Panc1 (cell line): ENCODE data around the gene TM4SF4. TPM values are rescaled to one million over a fixed set of nuclear protein-coding genes. Genes with fewer than 3 reads are reported as not detected.
A peak's percentile ranks its signal among the peaks of the same experiment; 100 is the strongest.

Experiments used
- ATAC-seq: fragments of 200-7000 bp; cut with Tn5 transposase; 2 replicates; pipeline ENCODE4 v1.9.1; 2020; ENCODE audit warnings: mild to moderate bottlenecking, moderate library complexity
- BruUV-seq: library from RNA; stranded (reverse); fragments of 400-500 nt; replicated peaks from 2 replicates; lab custom pipeline; 2021; lab: Mats Ljungman, UMichigan
- CTCF ChIA-PET: fragments of 300-600 bp; sonication (Branson Sonifier 250); formaldehyde crosslinking; loops from one replicate; lab custom pipeline; 2022; ENCODE audit warnings: antibody characterized with exemption; lab: Charles Lee
- POLR2A ChIA-PET: fragments of 300-600 bp; sonication (Branson Sonifier 250); formaldehyde crosslinking; loops from one replicate; lab custom pipeline; 2022; ENCODE audit warnings: antibody characterized with exemption; lab: Charles Lee
- DNase-seq: peaks from one replicate; pipeline ENCODE4 v3.0.0-alpha.2; 2010; ENCODE audit warnings: low read depth, low spot score
- H3K27ac ChIP-seq: 2 replicates; pipeline ENCODE4 v1.5.1; 2011; ENCODE audit warnings: mild to moderate bottlenecking, low read length, inconsistent platforms
- H3K27me3 ChIP-seq: fragments of 200-500 bp; sonication (Bioruptor generic); 2 replicates; pipeline ENCODE4 v1.6.0; 2014; ENCODE audit warnings: low read length, inconsistent platforms; ENCODE audit not compliant: control insufficient read depth, insufficient read depth
- H3K36me3 ChIP-seq: fragments of 200-500 bp; sonication (Bioruptor generic); 2 replicates; pipeline ENCODE4 v1.5.1; 2014; ENCODE audit warnings: inconsistent platforms, mild to moderate bottlenecking, low read length, moderate library complexity; ENCODE audit not compliant: control insufficient read depth, insufficient read depth
- H3K4me1 ChIP-seq: 2 replicates; pipeline ENCODE4 v1.5.1; 2011; ENCODE audit warnings: inconsistent platforms, mild to moderate bottlenecking, low read length, moderate library complexity; ENCODE audit not compliant: control insufficient read depth, insufficient read depth
- H3K4me3 ChIP-seq, 2 experiments: 2 replicates each; pipeline ENCODE4 v1.5.1; 2011 to 2012; ENCODE audit warnings: low read depth in 2 of 2, low read length in 2 of 2, mild to moderate bottlenecking in 2 of 2, inconsistent platforms in 1 of 2, moderate library complexity in 1 of 2
- H3K9me3 ChIP-seq: fragments of 200-500 bp; sonication (Bioruptor generic); 2 replicates; pipeline ENCODE4 v1.5.1; 2014; ENCODE audit warnings: low read depth, mild to moderate bottlenecking, inconsistent platforms, low read length, moderate library complexity; ENCODE audit not compliant: control insufficient read depth, insufficient read depth
- POLR2AphosphoS5 ChIP-seq: IDR thresholded peaks from 2 replicates; pipeline ENCODE4 v1.6.1; 2012; ENCODE audit warnings: mild to moderate bottlenecking, low read depth, low read length, moderate library complexity
- SIN3A ChIP-seq: IDR thresholded peaks from 2 replicates; pipeline ENCODE4 v1.6.1; 2012; ENCODE audit warnings: low read depth, mild to moderate bottlenecking, low read length, moderate library complexity, borderline replicate concordance; ENCODE audit not compliant: insufficient read depth
- TCF7L2 ChIP-seq: IDR thresholded peaks from 2 replicates; pipeline ENCODE4 v1.6.1; 2011; ENCODE audit warnings: mild to moderate bottlenecking, low read depth, low read length, inconsistent platforms
- in situ Hi-C: cut with HindIII; loops from 2 replicates; pipeline ENCODE4 v1.10.0; 2016; ENCODE audit warnings: low sequenced_read_pairs, low pct_unique_long_range_greater_than_20kb
- intact Hi-C: fragments of 100-400 bp; cut with micrococcal nuclease; formaldehyde crosslinking; loops from one replicate; pipeline ENCODE4 v1.10.0; 2022; ENCODE audit not compliant: unreplicated experiment
- total RNA-seq: library from RNA; stranded (reverse); gene quantifications from one replicate; pipeline ENCODE4 v1.2.1, GENCODE V29; 2021; ENCODE audit not compliant: unreplicated experiment
- TF ChIP-seq, protein P1 (sequence below), 2 experiments: IDR thresholded peaks; 2 replicates each; pipeline ENCODE4 v1.6.1; 2011 to 2012; ENCODE audit warnings: low read depth in 2 of 2, control low read depth in 1 of 2, low read length in 1 of 2, mild to moderate bottlenecking in 1 of 2, moderate library complexity in 1 of 2; ENCODE audit not compliant: insufficient read depth in 1 of 2
- TF ChIP-seq, protein P2 (sequence below): fragments of 450-650 bp; IDR thresholded peaks from 2 replicates; pipeline ENCODE4 v1.5.1; 2017; ENCODE audit warnings: mild to moderate bottlenecking

TM4SF4 gene
- total RNA-seq, 1 experiment from 2014 or later = 0.46 TPM

DNA sequence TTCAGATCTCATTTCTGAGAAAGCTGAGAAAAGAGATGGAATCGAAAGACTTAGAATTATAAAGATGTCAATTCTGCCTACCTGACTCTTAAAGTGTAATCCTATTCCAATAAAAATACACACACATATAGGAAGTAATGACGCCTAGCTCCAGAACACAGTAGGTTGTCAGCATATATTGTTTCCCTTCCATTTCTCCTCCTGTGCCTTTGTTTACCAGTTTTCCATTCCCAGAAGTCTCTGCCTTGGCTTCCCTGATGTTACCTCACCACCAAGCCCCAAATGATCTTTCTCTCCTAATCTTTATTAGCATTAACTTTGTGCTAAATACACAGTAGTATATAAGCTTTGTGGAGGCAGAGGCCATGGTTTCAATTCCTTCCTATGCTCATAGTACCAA lies 40.0 kb downstream of the TM4SF4 start:
- DNase-seq (no peak), ATAC-seq (0 out of 2 replicates have a peak, but pooled peaks have one; percentile 5)
- H3K27me3 ChIP-seq = no peaks in the 10 kb centered on the region
- peaks cover 27% of the 10 kb centered on the region for H3K36me3 ChIP-seq
- POLR2A ChIA-PET = no interaction called here
- H3K4me1 ChIP-seq = peaks cover 59% of the 10 kb centered on the region
- H3K9me3 ChIP-seq = no peaks in the 10 kb centered on the region
- CTCF ChIA-PET = no interaction called here
- intact Hi-C loops = loop anchor here (5.0 kb wide), 2 partner anchors 203 to 293 kb away; no protein-coding TSS in a partner anchor
- no peak overlapping the region for H3K4me3 ChIP-seq
- in situ Hi-C loops = no loop called here
- BruUV-seq = no TSS peak
- TF ChIP-seq TCF7L2 = no peak
- peak; percentile 77 for TF ChIP-seq POLR2AphosphoS5
- TF ChIP-seq, protein P1, sequence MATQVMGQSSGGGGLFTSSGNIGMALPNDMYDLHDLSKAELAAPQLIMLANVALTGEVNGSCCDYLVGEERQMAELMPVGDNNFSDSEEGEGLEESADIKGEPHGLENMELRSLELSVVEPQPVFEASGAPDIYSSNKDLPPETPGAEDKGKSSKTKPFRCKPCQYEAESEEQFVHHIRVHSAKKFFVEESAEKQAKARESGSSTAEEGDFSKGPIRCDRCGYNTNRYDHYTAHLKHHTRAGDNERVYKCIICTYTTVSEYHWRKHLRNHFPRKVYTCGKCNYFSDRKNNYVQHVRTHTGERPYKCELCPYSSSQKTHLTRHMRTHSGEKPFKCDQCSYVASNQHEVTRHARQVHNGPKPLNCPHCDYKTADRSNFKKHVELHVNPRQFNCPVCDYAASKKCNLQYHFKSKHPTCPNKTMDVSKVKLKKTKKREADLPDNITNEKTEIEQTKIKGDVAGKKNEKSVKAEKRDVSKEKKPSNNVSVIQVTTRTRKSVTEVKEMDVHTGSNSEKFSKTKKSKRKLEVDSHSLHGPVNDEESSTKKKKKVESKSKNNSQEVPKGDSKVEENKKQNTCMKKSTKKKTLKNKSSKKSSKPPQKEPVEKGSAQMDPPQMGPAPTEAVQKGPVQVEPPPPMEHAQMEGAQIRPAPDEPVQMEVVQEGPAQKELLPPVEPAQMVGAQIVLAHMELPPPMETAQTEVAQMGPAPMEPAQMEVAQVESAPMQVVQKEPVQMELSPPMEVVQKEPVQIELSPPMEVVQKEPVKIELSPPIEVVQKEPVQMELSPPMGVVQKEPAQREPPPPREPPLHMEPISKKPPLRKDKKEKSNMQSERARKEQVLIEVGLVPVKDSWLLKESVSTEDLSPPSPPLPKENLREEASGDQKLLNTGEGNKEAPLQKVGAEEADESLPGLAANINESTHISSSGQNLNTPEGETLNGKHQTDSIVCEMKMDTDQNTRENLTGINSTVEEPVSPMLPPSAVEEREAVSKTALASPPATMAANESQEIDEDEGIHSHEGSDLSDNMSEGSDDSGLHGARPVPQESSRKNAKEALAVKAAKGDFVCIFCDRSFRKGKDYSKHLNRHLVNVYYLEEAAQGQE (IDR thresholded peaks at IDR 0.05; ENCODE audit: insufficient read depth in 1 of 2, low read depth in 2 of 2, low read length in 1 of 2) = no peak
- TF ChIP-seq, protein P2, sequence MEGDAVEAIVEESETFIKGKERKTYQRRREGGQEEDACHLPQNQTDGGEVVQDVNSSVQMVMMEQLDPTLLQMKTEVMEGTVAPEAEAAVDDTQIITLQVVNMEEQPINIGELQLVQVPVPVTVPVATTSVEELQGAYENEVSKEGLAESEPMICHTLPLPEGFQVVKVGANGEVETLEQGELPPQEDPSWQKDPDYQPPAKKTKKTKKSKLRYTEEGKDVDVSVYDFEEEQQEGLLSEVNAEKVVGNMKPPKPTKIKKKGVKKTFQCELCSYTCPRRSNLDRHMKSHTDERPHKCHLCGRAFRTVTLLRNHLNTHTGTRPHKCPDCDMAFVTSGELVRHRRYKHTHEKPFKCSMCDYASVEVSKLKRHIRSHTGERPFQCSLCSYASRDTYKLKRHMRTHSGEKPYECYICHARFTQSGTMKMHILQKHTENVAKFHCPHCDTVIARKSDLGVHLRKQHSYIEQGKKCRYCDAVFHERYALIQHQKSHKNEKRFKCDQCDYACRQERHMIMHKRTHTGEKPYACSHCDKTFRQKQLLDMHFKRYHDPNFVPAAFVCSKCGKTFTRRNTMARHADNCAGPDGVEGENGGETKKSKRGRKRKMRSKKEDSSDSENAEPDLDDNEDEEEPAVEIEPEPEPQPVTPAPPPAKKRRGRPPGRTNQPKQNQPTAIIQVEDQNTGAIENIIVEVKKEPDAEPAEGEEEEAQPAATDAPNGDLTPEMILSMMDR = no peak
- H3K27ac ChIP-seq = peak overlapping the region; percentile 98

DNA sequence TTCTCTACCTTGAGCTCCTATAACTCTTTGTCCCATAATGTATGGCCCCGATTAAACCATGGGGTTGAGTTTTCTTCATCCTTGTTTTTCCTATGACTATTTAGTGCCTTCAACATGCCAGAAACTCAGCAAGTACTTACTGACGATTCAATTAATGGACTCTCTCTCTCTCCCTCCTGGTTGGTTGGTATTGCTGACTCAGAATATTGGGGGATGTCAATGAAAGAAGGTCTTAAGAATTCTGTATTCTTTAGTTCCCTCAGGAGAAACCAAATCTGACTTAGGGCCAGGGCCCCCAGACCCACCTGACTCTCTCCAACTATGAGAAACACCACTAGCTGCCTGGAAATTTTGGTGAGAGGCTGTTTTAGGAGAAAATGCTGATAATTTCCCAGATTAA lies 40.8 kb downstream of the TM4SF4 start:
- in situ Hi-C loops = no loop called here
- no TSS peak for BruUV-seq

More for the DNA sequence above, 40.8 kb downstream of the TM4SF4 start:
- H3K9me3 ChIP-seq = no peaks in the 10 kb centered on the region
- H3K36me3 ChIP-seq = peaks cover 33% of the 10 kb centered on the region
- no peak overlapping the region for H3K4me3 ChIP-seq
- DNase-seq (no peak), ATAC-seq (0 out of 2 replicates have a peak, but pooled peaks have one; percentile 4)
- TF ChIP-seq, protein P1 (IDR thresholded peaks at IDR 0.05; ENCODE audit: insufficient read depth in 1 of 2, low read depth in 2 of 2, low read length in 1 of 2) = no peak
- TF ChIP-seq, protein P2 = no peak
- TF ChIP-seq TCF7L2 (no peak), SIN3A (no peak), POLR2AphosphoS5 (no peak)
- H3K4me1 ChIP-seq = peaks cover 55% of the 10 kb centered on the region
- no peaks in the 10 kb centered on the region for H3K27me3 ChIP-seq
- peak overlapping the region; percentile 98 for H3K27ac ChIP-seq
- CTCF ChIA-PET = no interaction called here
- POLR2A ChIA-PET = no interaction called here
- intact Hi-C loops = no loop called here
